Activated CD4-positive, alpha-beta T cell treated with anti-CD3 and anti-CD28 coated beads for 36 hours (primary cell): Measurements from ENCODE around the gene RASGRP2. TPM values are rescaled to one million over a fixed set of nuclear protein-coding genes. Genes with fewer than 3 reads are reported as not detected.
"Not testable (repeated sequence)": the region's sequence is repeated elsewhere in the genome, so short reads cannot be mapped to it uniquely, and the experiment has no call there.

Experiments
- ATAC-seq: fragments of 200-7000 bp; cut with Tn5 transposase; one replicate; pipeline ENCODE4 v1.10.0; 2021; ENCODE audit warnings: mild to moderate bottlenecking, moderate library complexity
- CTCF ChIA-PET: fragments of 350-600 bp; sonication (Branson Sonifier 250); formaldehyde crosslinking; loops from one replicate; lab custom pipeline; 2021; ENCODE audit warnings: antibody characterized with exemption; lab: Charles Lee
- POLR2A ChIA-PET: fragments of 350-600 bp; sonication (Branson Sonifier 250); formaldehyde crosslinking; loops from one replicate; lab custom pipeline; 2021; ENCODE audit warnings: antibody characterized with exemption, inconsistent platforms; lab: Charles Lee
- DNase-seq: peaks from one replicate; pipeline ENCODE4 v3.0.0-alpha.2; 2020
- H3K27ac Mint-ChIP-seq: one replicate; pipeline ENCODE4 v1.8.0; 2021; ENCODE audit warnings: mixed read lengths
- H3K27me3 Mint-ChIP-seq: one replicate; pipeline ENCODE4 v1.8.0; 2021; ENCODE audit warnings: mixed read lengths
- H3K36me3 Mint-ChIP-seq: one replicate; pipeline ENCODE4 v1.8.0; 2021; ENCODE audit warnings: low read depth, mixed read lengths
- H3K4me1 Mint-ChIP-seq: one replicate; pipeline ENCODE4 v1.8.0; 2021; ENCODE audit warnings: mixed read lengths
- H3K4me3 Mint-ChIP-seq: one replicate; pipeline ENCODE4 v1.8.0; 2021; ENCODE audit warnings: mild to moderate bottlenecking, moderate library complexity, mixed read lengths
- H3K9me3 Mint-ChIP-seq: one replicate; pipeline ENCODE4 v1.8.0; 2021; ENCODE audit warnings: low read depth, mixed read lengths
- intact Hi-C, 2 experiments: fragments of 100-400 bp; cut with DNase I in 1 of 2; cut with micrococcal nuclease in 1 of 2; formaldehyde crosslinking; loops; one replicate each; pipeline versions ENCODE4 v1.14.2 to v1.15.1; 2022 to 2024; cut with DNase I, micrococcal nuclease
- total RNA-seq, 2 experiments: library from RNA; stranded (reverse); gene quantifications; one replicate each; pipeline ENCODE4 v1.2.3, GENCODE V29; 2021

RASGRP2 gene
- total RNA-seq, 2 experiments from 2014 or later: 5.6 to 5.9 TPM

- intact Hi-C loops: no loop called here
- ChIA-PET POLR2A (no interaction called here), CTCF (interaction anchor here (2.4 kb wide), 1 partner anchor 22 kb away, joined by 10 read pairs; no protein-coding TSS in a partner anchor)
- H3K4me1 Mint-ChIP-seq: peaks cover 13% of the 10 kb centered on the region
- no peak overlapping the region for H3K4me3 Mint-ChIP-seq
- H3K36me3 Mint-ChIP-seq: no peaks in the 10 kb centered on the region
- H3K27ac Mint-ChIP-seq: no peak overlapping the region
- H3K9me3 Mint-ChIP-seq: no peaks in the 10 kb centered on the region
- peaks cover 62% of the 10 kb centered on the region for H3K27me3 Mint-ChIP-seq
- ATAC-seq (no peak), DNase-seq (no peak)
These were observed 32.6 kb downstream of the RASGRP2 start for GRCh38 chr11:64711138-64711955.

- ChIA-PET POLR2A (no interaction called here), CTCF (interaction anchor here (0.6 to 2.4 kb wide), 2 partner anchors 21 to 654 kb away, joined by 3 to 10 read pairs; no protein-coding TSS in a partner anchor)
- no peaks in the 10 kb centered on the region for H3K36me3 Mint-ChIP-seq
- DNase-seq: no peak
- no peaks in the 10 kb centered on the region for H3K9me3 Mint-ChIP-seq
- H3K4me1 Mint-ChIP-seq: peaks cover 13% of the 10 kb centered on the region
- peaks cover 59% of the 10 kb centered on the region for H3K27me3 Mint-ChIP-seq
- H3K4me3 Mint-ChIP-seq: no peak overlapping the region
- intact Hi-C loops: no loop called here
- H3K27ac Mint-ChIP-seq: no peak overlapping the region
- no peak for ATAC-seq
These were observed 33.4 kb downstream of the RASGRP2 start for GRCh38 chr11:64710418-64711137.

GRCh38 chr11:64705501-64705900 is 38.4 kb downstream of the RASGRP2 start:
- Mint-ChIP-seq H3K27me3 (peaks cover 40% of the 10 kb centered on the region), H3K4me3 (no peak overlapping the region), H3K9me3 (no peaks in the 10 kb centered on the region), H3K36me3 (no peaks in the 10 kb centered on the region), H3K27ac (no peak overlapping the region), H3K4me1 (no peaks in the 10 kb centered on the region)
- DNase-seq (no peak), ATAC-seq (no peak)
- CTCF ChIA-PET: interaction anchor here (1.0 to 4.2 kb wide), 2 partner anchors 13 to 16 kb away, joined by 3 to 33 read pairs; no protein-coding TSS in a partner anchor
- intact Hi-C loops: no loop called here
- POLR2A ChIA-PET: no interaction called here

- Mint-ChIP-seq H3K36me3 (no peaks in the 10 kb centered on the region), H3K27me3 (peaks cover 26% of the 10 kb centered on the region), H3K4me3 (no peak overlapping the region), H3K4me1 (no peaks in the 10 kb centered on the region), H3K9me3 (no peaks in the 10 kb centered on the region), H3K27ac (no peak overlapping the region)
- intact Hi-C loops: no loop called here
- ChIA-PET CTCF (interaction anchor here (0.7 to 4.2 kb wide), 2 partner anchors 14 to 53 kb away, joined by 4 to 33 read pairs; no protein-coding TSS in a partner anchor), POLR2A (no interaction called here)
- DNase-seq (no peak), ATAC-seq (no peak)
These were observed 40.9 kb downstream of the RASGRP2 start for GRCh38 chr11:64703048-64703447.

GRCh38 chr11:64701956-64702355 is 42.0 kb downstream of the RASGRP2 start:
- DNase-seq, ATAC-seq, H3K36me3 Mint-ChIP-seq, CTCF ChIA-PET, H3K9me3 Mint-ChIP-seq, H3K27ac Mint-ChIP-seq, H3K4me3 Mint-ChIP-seq, H3K4me1 Mint-ChIP-seq, intact Hi-C loops, POLR2A ChIA-PET: not testable (repeated sequence)
- H3K27me3 Mint-ChIP-seq: peaks cover 25% of the 10 kb centered on the region

- POLR2A ChIA-PET: no interaction called here
- CTCF ChIA-PET: interaction anchor here (0.5 to 1.6 kb wide), 2 partner anchors 9 to 465 kb away, joined by 3 to 11 read pairs; no protein-coding TSS in a partner anchor
- DNase-seq: no peak
These were observed 45.5 kb downstream of the RASGRP2 start for GRCh38 chr11:64698427-64698826.

GRCh38 chr11:64697663-64698375 is 46.1 kb downstream of the RASGRP2 start:
- intact Hi-C loops: no loop called here
- Mint-ChIP-seq H3K4me1 (peaks cover 4% of the 10 kb centered on the region), H3K36me3 (no peaks in the 10 kb centered on the region), H3K27me3 (peaks cover 22% of the 10 kb centered on the region), H3K9me3 (no peaks in the 10 kb centered on the region), H3K27ac (no peak overlapping the region), H3K4me3 (no peak overlapping the region)
- ChIA-PET CTCF (interaction anchor here (0.5 to 1.7 kb wide), 3 partner anchors 9 to 465 kb away, joined by 3 to 11 read pairs (median 10); no protein-coding TSS in a partner anchor), POLR2A (no interaction called here)
- DNase-seq (no peak), ATAC-seq (no peak)

More at GRCh38 chr11:64698427-64698826, 45.5 kb downstream of the RASGRP2 start:
- no peak overlapping the region for H3K4me3 Mint-ChIP-seq
- peaks cover 19% of the 10 kb centered on the region for H3K27me3 Mint-ChIP-seq
- no peak overlapping the region for H3K27ac Mint-ChIP-seq
- no peak for ATAC-seq
- intact Hi-C loops: no loop called here
- no peaks in the 10 kb centered on the region for H3K9me3 Mint-ChIP-seq
- no peaks in the 10 kb centered on the region for H3K36me3 Mint-ChIP-seq
- no peaks in the 10 kb centered on the region for H3K4me1 Mint-ChIP-seq

GRCh38 chr11:64696045-64696444 is 47.9 kb downstream of the RASGRP2 start:
- Mint-ChIP-seq H3K4me3 (no peak overlapping the region), H3K9me3 (no peaks in the 10 kb centered on the region), H3K27ac (no peak overlapping the region), H3K27me3 (peaks cover 24% of the 10 kb centered on the region), H3K4me1 (peaks cover 11% of the 10 kb centered on the region), H3K36me3 (no peaks in the 10 kb centered on the region)
- ATAC-seq (no peak), DNase-seq (no peak)
- POLR2A ChIA-PET: no interaction called here
- CTCF ChIA-PET: interaction anchor here (0.6 to 1.7 kb wide), 2 partner anchors 7 to 47 kb away, joined by 4 to 10 read pairs; no protein-coding TSS in a partner anchor
- intact Hi-C loops: no loop called here

- CTCF ChIA-PET: interaction anchor here (0.6 kb wide), 1 partner anchor 47 kb away, joined by 4 read pairs; no protein-coding TSS in a partner anchor
- Mint-ChIP-seq H3K27me3 (peaks cover 23% of the 10 kb centered on the region), H3K27ac (no peak overlapping the region), H3K4me3 (no peak overlapping the region), H3K36me3 (no peaks in the 10 kb centered on the region), H3K9me3 (no peaks in the 10 kb centered on the region), H3K4me1 (peaks cover 11% of the 10 kb centered on the region)
- ATAC-seq (no peak), DNase-seq (no peak)
- intact Hi-C loops: no loop called here
- POLR2A ChIA-PET: no interaction called here
These were observed 48.4 kb downstream of the RASGRP2 start for GRCh38 chr11:64695548-64695947.

GRCh38 chr11:64694821-64695365 is 49.0 kb downstream of the RASGRP2 start:
- ChIA-PET CTCF (interaction anchor here (0.6 to 0.7 kb wide), 2 partner anchors 17 to 24 kb away, joined by 3 read pairs; no protein-coding TSS in a partner anchor), POLR2A (interaction anchor here (1.0 kb wide), 1 partner anchor 807 kb away, joined by 5 read pairs; no protein-coding TSS in a partner anchor)
- no peak for ATAC-seq
- Mint-ChIP-seq H3K27me3 (peaks cover 23% of the 10 kb centered on the region), H3K27ac (no peak overlapping the region), H3K4me1 (peaks cover 11% of the 10 kb centered on the region), H3K9me3 (no peaks in the 10 kb centered on the region), H3K4me3 (no peak overlapping the region), H3K36me3 (no peaks in the 10 kb centered on the region)
- intact Hi-C loops: no loop called here
- DNase-seq: no peak
